Transverse colon (tissue), 4 donors: Measurements from ENCODE around the gene USP2. TPM values are rescaled to one million over a fixed set of nuclear protein-coding genes. Genes with fewer than 3 reads are reported as not detected.

Experiments
- DNase-seq: peaks from one replicate; pipeline ENCODE4 v3.0.0-alpha.2; 2019
- H3K27ac ChIP-seq, 4 donors: fragments of 200-600 bp; sonication (generic); 2 replicates each; pipeline ENCODE4 v1.5.1; 2016 to 2018; ENCODE audit warnings: inconsistent platforms in 4 of 4
- H3K27me3 ChIP-seq: fragments of 200-600 bp; sonication (generic); 2 replicates; pipeline ENCODE4 v1.5.1; 2017; ENCODE audit warnings: inconsistent platforms
- H3K36me3 ChIP-seq, 4 donors: fragments of 200-600 bp; sonication (generic); 2 replicates each; pipeline ENCODE4 v1.5.1; 2017 to 2019; ENCODE audit warnings: inconsistent platforms in 4 of 4
- H3K4me1 ChIP-seq, 4 donors: fragments of 200-600 bp; sonication (generic); 2 replicates each; pipeline ENCODE4 v1.5.1; 2017 to 2020; ENCODE audit warnings: inconsistent platforms in 4 of 4
- H3K4me3 ChIP-seq, 4 donors: fragments of 200-600 bp; sonication (generic); 1 replicate in 1 of 4; 2 replicates in 3 of 4; pipeline versions ENCODE4 v1.5.1 to v1.6.1; 2017 to 2019; ENCODE audit warnings: inconsistent platforms in 4 of 4
- H3K9me3 ChIP-seq, 2 donors: fragments of 200-600 bp; sonication (generic); 2 replicates each; pipeline ENCODE4 v1.5.1; 2017 to 2019; ENCODE audit warnings: inconsistent platforms in 2 of 2
- EP300 ChIP-seq: sonication (generic); formaldehyde crosslinking; IDR thresholded peaks from one replicate; pipeline ENCODE4 v1.6.1; 2017; ENCODE audit warnings: antibody characterized with exemption, low read depth
- POLR2A ChIP-seq: fragments of 450-650 bp; IDR thresholded peaks from one replicate; pipeline ENCODE4 v1.6.1; 2016; ENCODE audit warnings: antibody characterized with exemption, mild to moderate bottlenecking, moderate library complexity
- POLR2AphosphoS5 ChIP-seq, 3 donors: sonication (generic); formaldehyde crosslinking; IDR thresholded peaks; one replicate each; pipeline ENCODE4 v1.6.1; 2016; ENCODE audit warnings: antibody characterized with exemption in 3 of 3
- WGBS, 2 donors: methylation state at CpG; one replicate each; pipeline ENCODE4 v1.1.5; 2018; ENCODE audit warnings: low coverage in 1 of 2; 5-methylcytosine and 5-hydroxymethylcytosine counted together
- in situ Hi-C, 4 donors: fragments of 200-750 bp; cut with MboI; loops; one replicate each; pipeline versions ENCODE4 v1.15.0 to v1.15.1; 2017; ENCODE audit warnings: low sequenced_read_pairs in 3 of 4, low pct_ligation_motif_present in 1 of 4, low pct_unique_long_range_greater_than_20kb in 1 of 4
- intact Hi-C: fragments of 100-400 bp; cut with DNase I; formaldehyde crosslinking; loops from one replicate; pipeline ENCODE4 v1.15.1; 2023; ENCODE audit warnings: low total_unique reads
- small RNA-seq, 4 donors: library from RNA; depleted of rRNA; stranded (forward); fragments of <200 nt; gene quantifications; one replicate each; pipeline ENCODE3, GENCODE V24; 2016
- total RNA-seq, 4 donors: library from RNA; depleted of rRNA; stranded (reverse); fragments of >200 nt; gene quantifications; one replicate each; pipeline ENCODE4 v1.1.0, GENCODE V29; 2016
- TF ChIP-seq, protein P1 (sequence below), 5 experiments: fragments of 200-600 bp in 3 of 5; fragments of 450-650 bp in 2 of 5; sonication (generic) in 3 of 5; IDR thresholded peaks; 1 replicate in 2 of 5; 2 replicates in 3 of 5; pipeline ENCODE4 v1.5.1; 2016 to 2017; ENCODE audit warnings: antibody characterized with exemption in 5 of 5, inconsistent platforms in 3 of 5, mild to moderate bottlenecking in 2 of 5, moderate library complexity in 1 of 5

USP2 gene
- total RNA-seq, 4 donors from 2014 or later = 9.8 to 26.6 (median 22.7) TPM

DNA sequence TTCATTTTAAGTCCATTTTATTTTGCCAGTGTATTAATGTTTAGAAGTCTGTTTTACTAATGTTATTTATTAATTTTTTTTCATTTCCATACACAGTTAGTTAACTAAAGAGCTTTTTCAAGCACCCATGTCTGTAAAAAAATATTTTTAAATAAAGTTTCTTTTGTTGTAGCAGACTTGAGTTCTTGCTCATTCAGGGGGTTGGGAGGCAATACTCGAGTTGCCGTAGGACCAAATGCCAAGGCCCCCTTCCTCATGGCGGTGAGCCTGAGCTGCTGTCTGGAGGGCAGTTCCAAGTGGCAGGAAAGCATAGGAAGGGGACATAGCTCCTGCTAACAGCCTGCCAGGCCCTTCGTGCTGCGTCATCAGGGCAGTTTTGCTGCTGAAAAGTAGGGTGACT lies 73.5 kb downstream of the USP2 start:
- Histone ChIP-seq H3K27me3 (no peaks in the 10 kb centered on the region), H3K36me3 (peaks cover 0 to 7% (median 4%) of the 10 kb centered on the region in 4 donors), H3K27ac (peak overlapping the region; percentile 3 to 27 (median 21)), H3K4me1 (no peaks in the 10 kb centered on the region), H3K4me3 (no peak overlapping the region), H3K9me3 (no peaks in the 10 kb centered on the region)
- no peak for DNase-seq
- WGBS, 2 donors = 69% methylated on average over 5 of the region's 5 CpGs; no CpG with 5 or more reads in 1 of the 2 donors
- TF ChIP-seq POLR2A = no peak
- TF ChIP-seq, protein P1, sequence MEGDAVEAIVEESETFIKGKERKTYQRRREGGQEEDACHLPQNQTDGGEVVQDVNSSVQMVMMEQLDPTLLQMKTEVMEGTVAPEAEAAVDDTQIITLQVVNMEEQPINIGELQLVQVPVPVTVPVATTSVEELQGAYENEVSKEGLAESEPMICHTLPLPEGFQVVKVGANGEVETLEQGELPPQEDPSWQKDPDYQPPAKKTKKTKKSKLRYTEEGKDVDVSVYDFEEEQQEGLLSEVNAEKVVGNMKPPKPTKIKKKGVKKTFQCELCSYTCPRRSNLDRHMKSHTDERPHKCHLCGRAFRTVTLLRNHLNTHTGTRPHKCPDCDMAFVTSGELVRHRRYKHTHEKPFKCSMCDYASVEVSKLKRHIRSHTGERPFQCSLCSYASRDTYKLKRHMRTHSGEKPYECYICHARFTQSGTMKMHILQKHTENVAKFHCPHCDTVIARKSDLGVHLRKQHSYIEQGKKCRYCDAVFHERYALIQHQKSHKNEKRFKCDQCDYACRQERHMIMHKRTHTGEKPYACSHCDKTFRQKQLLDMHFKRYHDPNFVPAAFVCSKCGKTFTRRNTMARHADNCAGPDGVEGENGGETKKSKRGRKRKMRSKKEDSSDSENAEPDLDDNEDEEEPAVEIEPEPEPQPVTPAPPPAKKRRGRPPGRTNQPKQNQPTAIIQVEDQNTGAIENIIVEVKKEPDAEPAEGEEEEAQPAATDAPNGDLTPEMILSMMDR (IDR thresholded peaks at IDR 0.05) = no peak
- TF ChIP-seq EP300 = no peak
- TF ChIP-seq POLR2AphosphoS5 (IDR thresholded peaks at IDR 0.05) = no peak
- in situ Hi-C loops (no loop called here), intact Hi-C loops (no loop called here)

DNA sequence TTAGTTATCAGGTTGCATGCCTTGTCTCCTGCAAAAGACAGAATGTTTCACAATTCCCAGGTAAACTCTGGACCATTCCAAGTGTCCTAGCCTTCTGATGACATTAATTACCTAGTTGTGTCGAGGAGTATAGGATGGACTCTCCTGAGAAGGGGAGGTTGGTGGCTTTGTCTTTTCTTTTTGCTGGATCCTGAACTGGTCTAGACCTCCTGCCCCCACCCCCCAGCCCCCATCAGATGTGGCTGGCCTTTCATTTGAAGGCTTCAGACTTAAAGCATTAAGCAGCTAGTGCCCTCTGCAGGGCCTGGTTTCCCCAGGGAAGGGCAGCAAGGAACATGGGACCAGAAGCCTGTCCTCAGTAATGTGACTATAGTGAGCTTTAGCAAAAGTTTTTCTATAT lies 74.3 kb downstream of the USP2 start:
- 40% methylated on average over 1 of the region's 1 CpG; no CpG with 5 or more reads in 1 of the 2 donors for WGBS, 2 donors
- no peaks in the 10 kb centered on the region for H3K9me3 ChIP-seq
- TF ChIP-seq, protein P1 (IDR thresholded peaks at IDR 0.05) = peak in 1 of 5 experiments; percentile 4
- TF ChIP-seq POLR2A = no peak
- H3K4me3 ChIP-seq = no peak overlapping the region
- peaks cover 0 to 12% (median 4%) of the 10 kb centered on the region in 4 donors for H3K36me3 ChIP-seq
- in situ Hi-C loops (no loop called here), intact Hi-C loops (no loop called here)
- DNase-seq = no peak
- H3K4me1 ChIP-seq = no peaks in the 10 kb centered on the region
- H3K27me3 ChIP-seq = no peaks in the 10 kb centered on the region
- peak overlapping the region; percentile 3 to 62 (median 24) for H3K27ac ChIP-seq

DNA sequence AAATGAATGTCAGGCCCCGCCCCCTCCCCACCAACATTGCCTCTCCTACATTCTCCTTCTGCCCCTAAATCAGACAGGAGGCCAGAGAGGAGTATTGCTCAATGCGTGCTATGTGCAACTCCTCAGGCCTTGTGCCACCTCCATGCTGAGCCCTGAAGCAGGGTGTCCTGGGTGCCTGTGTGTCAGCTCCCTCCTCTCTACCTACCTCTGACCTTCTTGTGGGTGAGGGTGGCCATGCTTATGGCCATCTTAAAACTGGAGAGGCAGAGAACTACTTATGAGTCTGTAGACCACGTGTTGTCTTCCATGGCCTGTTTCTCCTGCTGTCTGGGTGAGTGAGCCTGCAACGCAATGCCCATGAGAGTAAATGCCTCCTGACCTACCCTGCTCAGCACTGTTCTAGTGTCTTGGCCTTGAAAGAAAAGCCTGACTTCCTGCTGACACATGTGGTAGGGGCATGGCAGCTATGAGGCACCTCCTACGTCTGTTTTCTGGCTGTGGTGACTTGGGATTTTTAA lies 75.1 kb downstream of the USP2 start:
- intact Hi-C loops = no loop called here
- H3K4me3 ChIP-seq = no peak overlapping the region
- H3K9me3 ChIP-seq = no peaks in the 10 kb centered on the region
- 40 to 74% methylated on average over 1 to 4 of the region's 5 CpGs for WGBS, 2 donors
- H3K36me3 ChIP-seq = peaks cover 0 to 17% (median 4%) of the 10 kb centered on the region in 4 donors
- H3K27me3 ChIP-seq = no peaks in the 10 kb centered on the region
- in situ Hi-C loops = no loop called here
- no peak for TF ChIP-seq POLR2A
- no peak for TF ChIP-seq EP300
- no peak for TF ChIP-seq POLR2AphosphoS5 (IDR thresholded peaks at IDR 0.05)
- TF ChIP-seq, protein P1 (IDR thresholded peaks at IDR 0.05) = no peak
- no peak for DNase-seq
- H3K4me1 ChIP-seq = no peaks in the 10 kb centered on the region
- peak overlapping the region; percentile 20 to 62 (median 24) for H3K27ac ChIP-seq

DNA sequence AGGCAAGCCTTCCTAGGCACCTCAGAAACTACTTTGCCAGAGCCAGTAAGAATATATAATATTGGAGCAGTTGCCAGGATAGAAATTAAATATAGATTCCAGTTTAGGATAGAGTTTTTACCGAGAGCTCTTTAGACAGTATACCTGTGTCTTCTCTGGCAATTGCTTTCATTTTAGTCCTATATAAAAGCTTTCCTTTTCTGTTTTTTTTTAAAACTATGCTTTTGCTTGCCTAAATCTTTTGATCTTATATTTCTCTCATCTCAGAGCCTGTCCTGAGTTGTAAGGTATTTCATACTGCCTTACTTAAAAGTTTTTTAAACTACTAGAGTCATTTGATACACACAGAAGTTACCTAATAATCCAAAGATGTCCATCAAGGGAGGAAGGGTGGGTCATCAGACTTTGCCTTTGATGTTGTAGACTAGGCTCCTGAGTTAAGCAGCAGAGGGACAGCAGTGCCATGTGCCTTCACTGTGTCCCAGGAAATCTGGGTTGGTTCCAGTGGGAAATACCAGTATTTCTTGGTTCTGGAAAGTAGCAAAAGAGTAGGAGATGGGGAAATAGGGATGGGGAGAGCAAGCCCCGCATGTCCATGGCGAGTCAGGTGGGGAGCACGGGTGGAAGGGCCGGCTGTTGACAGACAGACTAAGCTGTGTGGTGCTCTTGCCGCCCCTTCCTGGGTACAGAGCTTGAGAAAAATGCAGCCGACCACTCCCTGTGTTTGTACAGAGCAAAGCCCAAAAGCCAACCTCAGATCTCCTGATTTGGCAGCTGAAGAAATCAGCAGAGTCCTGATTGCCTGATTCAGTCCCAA lies 75.7 kb downstream of the USP2 start:
- in situ Hi-C loops (no loop called here), intact Hi-C loops (no loop called here)
- no peaks in the 10 kb centered on the region for H3K9me3 ChIP-seq
- H3K27me3 ChIP-seq = no peaks in the 10 kb centered on the region
- no peaks in the 10 kb centered on the region for H3K4me1 ChIP-seq
- 83 to 93% methylated on average over 2 to 7 of the region's 7 CpGs for WGBS, 2 donors
- DNase-seq = no peak
- peaks cover 0 to 17% (median 6%) of the 10 kb centered on the region in 4 donors for H3K36me3 ChIP-seq
- H3K4me3 ChIP-seq = no peak overlapping the region
- H3K27ac ChIP-seq = peak overlapping the region; percentile 20 to 62 (median 24)
- TF ChIP-seq EP300 (no peak), POLR2AphosphoS5 (IDR thresholded peaks at IDR 0.05) (no peak), POLR2A (no peak)
- TF ChIP-seq, protein P1 (IDR thresholded peaks at IDR 0.05) = no peak

Small RNAs within 50 kb of the gene (small RNA-seq; reads per million reads assigned to genes)
- gene AP003396.4 (0 reads per million in 4 donors), gene RF01225 (0 reads per million in 4 donors)

Other genes with a start within 250 kb of the USP2 start
- under 1 TPM in 1 of 4 donors, not detected in 3; 0.14 TPM for gene ABCG4, start 232.6 kb downstream of the USP2 start, total RNA-seq
- gene NLRX1, start 213.0 kb downstream of the USP2 start, total RNA-seq = 10 to 100 TPM; 16.4 to 30.1 (median 18.2) TPM
- 100 to 1,000 TPM in 2 of 4 donors, 10 to 100 TPM in 2; 75.2 to 248 (median 111) TPM for gene NHERF4, start 196.2 kb downstream of the USP2 start, total RNA-seq
- gene CBL, start 175.4 kb downstream of the USP2 start, total RNA-seq = 10 to 100 TPM in 3 of 4 donors, 1 to 10 TPM in 1; 6.8 to 18.7 (median 12.4) TPM
- 100 to 1,000 TPM in 3 of 4 donors, 10 to 100 TPM in 1; 87.4 to 466 (median 150) TPM for gene MCAM, start 64.6 kb downstream of the USP2 start, total RNA-seq
- gene RNF26, start 47.2 kb downstream of the USP2 start, total RNA-seq = 10 to 100 TPM; 10.0 to 27.3 (median 13.9) TPM
- gene C1QTNF5, start 40.8 kb downstream of the USP2 start, total RNA-seq = 10 to 100 TPM in 2 of 4 donors, 1 to 10 TPM in 2; 7.6 to 20.5 (median 11.4) TPM
- under 1 TPM in 1 of 4 donors, not detected in 3; 0.32 TPM for gene MFRP, start 35.0 kb downstream of the USP2 start, total RNA-seq
- gene THY1, start 41.5 kb upstream of the USP2 start, total RNA-seq = 10 to 100 TPM in 3 of 4 donors, 1 to 10 TPM in 1; 5.6 to 17.6 (median 12.8) TPM